DOHH2 (cell line): Measurements from ENCODE around the gene DDHD1.

Source experiments
- EZH2phosphoT487 ChIP-seq: fragments of 200-600 bp; sonication (generic); IDR thresholded peaks from 2 replicates; pipeline ENCODE4 v1.6.1; 2017; ENCODE audit warnings: borderline replicate concordance, mild to moderate bottlenecking, antibody characterized with exemption, low read length, moderate library complexity, mixed read lengths
- TF ChIP-seq, protein P1 (sequence below): fragments of 200-600 bp; sonication (generic); IDR thresholded peaks from one replicate; pipeline ENCODE4 v1.5.1; 2014; ENCODE audit warnings: antibody characterized with exemption, mild to moderate bottlenecking, low read depth, low read length; ENCODE audit not compliant: poor library complexity, severe bottlenecking

DNA sequence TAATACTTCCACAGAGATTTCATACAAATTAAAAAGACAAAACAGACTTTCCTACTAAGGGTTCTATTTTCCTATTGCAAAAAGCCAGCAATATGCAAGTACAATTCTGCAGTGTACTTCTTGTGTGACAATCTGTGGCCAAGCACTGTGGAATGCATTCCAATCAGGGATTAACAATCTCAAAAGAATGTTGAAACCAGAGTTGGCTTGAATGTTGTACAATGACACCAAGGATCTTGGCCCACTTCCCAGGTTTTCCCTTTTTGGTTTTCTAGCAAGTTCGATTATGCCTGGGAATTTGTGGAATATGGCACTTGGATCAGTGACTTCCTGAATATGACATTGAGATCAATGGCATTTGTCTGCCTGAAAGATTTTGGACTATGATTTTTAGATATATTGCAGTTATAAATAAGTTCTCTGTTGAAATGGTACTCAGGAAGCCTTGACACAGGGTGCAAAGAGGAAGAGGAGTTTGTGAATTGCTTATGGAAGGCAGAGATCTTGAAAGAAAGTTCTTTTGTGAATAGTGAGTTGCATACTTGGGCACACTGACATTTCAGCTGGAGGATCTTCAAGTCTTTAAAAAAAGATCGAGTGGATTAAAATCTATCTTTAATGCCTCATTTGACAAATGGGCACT lies 120.8 kb downstream of the DDHD1 start:
- TF ChIP-seq, protein P1, sequence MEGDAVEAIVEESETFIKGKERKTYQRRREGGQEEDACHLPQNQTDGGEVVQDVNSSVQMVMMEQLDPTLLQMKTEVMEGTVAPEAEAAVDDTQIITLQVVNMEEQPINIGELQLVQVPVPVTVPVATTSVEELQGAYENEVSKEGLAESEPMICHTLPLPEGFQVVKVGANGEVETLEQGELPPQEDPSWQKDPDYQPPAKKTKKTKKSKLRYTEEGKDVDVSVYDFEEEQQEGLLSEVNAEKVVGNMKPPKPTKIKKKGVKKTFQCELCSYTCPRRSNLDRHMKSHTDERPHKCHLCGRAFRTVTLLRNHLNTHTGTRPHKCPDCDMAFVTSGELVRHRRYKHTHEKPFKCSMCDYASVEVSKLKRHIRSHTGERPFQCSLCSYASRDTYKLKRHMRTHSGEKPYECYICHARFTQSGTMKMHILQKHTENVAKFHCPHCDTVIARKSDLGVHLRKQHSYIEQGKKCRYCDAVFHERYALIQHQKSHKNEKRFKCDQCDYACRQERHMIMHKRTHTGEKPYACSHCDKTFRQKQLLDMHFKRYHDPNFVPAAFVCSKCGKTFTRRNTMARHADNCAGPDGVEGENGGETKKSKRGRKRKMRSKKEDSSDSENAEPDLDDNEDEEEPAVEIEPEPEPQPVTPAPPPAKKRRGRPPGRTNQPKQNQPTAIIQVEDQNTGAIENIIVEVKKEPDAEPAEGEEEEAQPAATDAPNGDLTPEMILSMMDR, result no peak
- TF ChIP-seq EZH2phosphoT487, result no peak
